ENCODE results near the gene PIGK. TPM values are rescaled to one million over a fixed set of nuclear protein-coding genes. Genes with fewer than 3 reads are reported as not detected.

The PIGK gene
- total RNA-seq, 4 donors from 2014 or later, result 9.0 to 12.6 (median 11.2) TPM

DNA sequence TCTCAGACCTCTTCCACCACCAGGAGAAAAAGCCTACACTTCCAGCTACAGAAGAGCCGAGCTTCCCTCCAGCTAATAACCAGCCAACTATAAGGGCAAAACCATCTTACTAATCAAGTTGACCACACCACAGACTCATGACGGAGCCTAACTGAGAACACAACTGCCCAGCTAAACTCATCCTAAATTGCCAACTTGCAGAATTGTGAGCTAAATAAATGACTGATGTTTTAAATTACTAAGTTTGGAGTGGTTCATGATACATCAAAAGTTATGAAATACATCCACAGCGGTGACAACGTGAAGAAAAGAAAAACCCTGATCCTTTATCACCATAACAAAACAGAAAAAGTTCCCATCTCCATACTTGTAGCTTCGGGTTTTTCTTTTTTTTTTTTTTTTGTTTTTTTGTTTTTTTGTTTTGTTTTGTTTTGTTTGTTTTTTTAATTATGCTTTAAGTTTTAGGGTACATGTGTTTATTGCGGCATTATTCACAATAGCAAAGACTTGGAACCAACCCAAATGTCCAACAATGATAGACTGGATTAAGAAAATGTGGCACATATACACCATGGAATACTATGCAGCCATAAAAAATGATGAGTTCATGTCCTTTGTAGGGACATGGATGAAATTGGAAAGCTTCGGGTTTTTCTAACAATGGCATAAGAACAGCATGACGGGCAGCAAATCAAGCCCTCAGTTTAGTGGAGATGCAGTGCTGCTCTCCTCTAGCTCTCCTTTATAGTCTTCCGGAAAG lies 122.6 kb downstream of the PIGK start:
- no peaks in the 10 kb centered on the region for H3K36me3 ChIP-seq
- no peaks in the 10 kb centered on the region for H3K9me3 ChIP-seq
- H3K27me3 ChIP-seq, result no peaks in the 10 kb centered on the region
- no peak overlapping the region for H3K4me3 ChIP-seq
- H3K4me1 ChIP-seq, result no peaks in the 10 kb centered on the region
- no peak overlapping the region for H3K27ac ChIP-seq
- ATAC-seq, result no peak
- DNase-seq, result no peak
- in situ Hi-C loops (cut with MboI; ENCODE audit: low sequenced_read_pairs in 4 of 4) (no loop called here), intact Hi-C loops (cut with DNase I; ENCODE audit: low total_unique reads) (no loop called here)
- TF ChIP-seq, protein P1, sequence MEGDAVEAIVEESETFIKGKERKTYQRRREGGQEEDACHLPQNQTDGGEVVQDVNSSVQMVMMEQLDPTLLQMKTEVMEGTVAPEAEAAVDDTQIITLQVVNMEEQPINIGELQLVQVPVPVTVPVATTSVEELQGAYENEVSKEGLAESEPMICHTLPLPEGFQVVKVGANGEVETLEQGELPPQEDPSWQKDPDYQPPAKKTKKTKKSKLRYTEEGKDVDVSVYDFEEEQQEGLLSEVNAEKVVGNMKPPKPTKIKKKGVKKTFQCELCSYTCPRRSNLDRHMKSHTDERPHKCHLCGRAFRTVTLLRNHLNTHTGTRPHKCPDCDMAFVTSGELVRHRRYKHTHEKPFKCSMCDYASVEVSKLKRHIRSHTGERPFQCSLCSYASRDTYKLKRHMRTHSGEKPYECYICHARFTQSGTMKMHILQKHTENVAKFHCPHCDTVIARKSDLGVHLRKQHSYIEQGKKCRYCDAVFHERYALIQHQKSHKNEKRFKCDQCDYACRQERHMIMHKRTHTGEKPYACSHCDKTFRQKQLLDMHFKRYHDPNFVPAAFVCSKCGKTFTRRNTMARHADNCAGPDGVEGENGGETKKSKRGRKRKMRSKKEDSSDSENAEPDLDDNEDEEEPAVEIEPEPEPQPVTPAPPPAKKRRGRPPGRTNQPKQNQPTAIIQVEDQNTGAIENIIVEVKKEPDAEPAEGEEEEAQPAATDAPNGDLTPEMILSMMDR (IDR thresholded peaks at IDR 0.05 in 4 of 5, conservative IDR thresholded peaks at IDR 0.05 in 1 of 5), result no peak
- TF ChIP-seq POLR2A (IDR thresholded peaks at IDR 0.05), result no peak

DNA sequence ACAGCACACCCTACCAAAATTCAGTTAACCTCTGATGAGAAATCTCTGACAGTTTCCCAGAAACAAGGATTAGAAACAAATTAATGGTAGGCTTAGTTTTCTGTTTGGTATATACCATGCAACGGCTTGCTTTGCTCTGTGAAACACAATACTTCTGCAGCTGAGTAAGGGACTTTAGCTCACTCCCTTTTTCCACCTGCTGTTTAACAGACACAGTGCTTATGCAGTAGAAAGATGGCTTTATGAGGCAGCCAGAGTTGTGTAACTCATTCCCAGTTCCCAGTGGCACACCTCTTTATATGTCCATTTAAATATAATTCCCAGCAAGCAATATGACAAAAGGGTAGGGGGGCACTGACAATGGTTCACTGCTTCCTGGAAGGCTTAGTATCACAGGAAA lies 124.0 kb downstream of the PIGK start:
- DNase-seq, result no peak
- no peaks in the 10 kb centered on the region for H3K27me3 ChIP-seq
- H3K36me3 ChIP-seq, result no peaks in the 10 kb centered on the region
- TF ChIP-seq, protein P1 (IDR thresholded peaks at IDR 0.05 in 4 of 5, conservative IDR thresholded peaks at IDR 0.05 in 1 of 5), result no peak
- TF ChIP-seq POLR2A (IDR thresholded peaks at IDR 0.05), result no peak
- H3K9me3 ChIP-seq, result no peaks in the 10 kb centered on the region
- in situ Hi-C loops (cut with MboI; ENCODE audit: low sequenced_read_pairs in 4 of 4) (no loop called here), intact Hi-C loops (cut with DNase I; ENCODE audit: low total_unique reads) (no loop called here)
- no peaks in the 10 kb centered on the region for H3K4me1 ChIP-seq
- no peak overlapping the region for H3K27ac ChIP-seq
- H3K4me3 ChIP-seq, result no peak overlapping the region
- ATAC-seq, result no peak

DNA sequence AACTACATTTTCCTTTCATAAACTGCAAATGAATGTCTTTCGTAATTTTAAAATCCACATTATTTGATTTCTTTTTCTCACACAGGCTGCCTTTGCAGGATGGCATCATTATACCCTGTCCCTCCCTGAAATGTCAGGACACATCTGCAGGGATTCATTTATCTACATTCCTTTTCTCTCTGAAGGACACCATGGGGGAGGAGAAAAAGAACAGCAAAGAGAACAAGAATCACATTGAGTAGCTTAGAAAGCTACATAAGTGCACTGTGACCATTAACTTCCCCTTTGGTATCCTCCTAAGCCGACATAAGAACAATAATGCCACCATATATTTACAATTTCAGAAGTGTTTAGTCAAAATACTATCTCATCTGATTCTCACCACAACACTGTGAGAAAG lies 129.5 kb downstream of the PIGK start:
- DNase-seq (no peak), ATAC-seq (no peak)
- no peak for TF ChIP-seq POLR2A (IDR thresholded peaks at IDR 0.05)
- TF ChIP-seq, protein P1 (IDR thresholded peaks at IDR 0.05 in 4 of 5, conservative IDR thresholded peaks at IDR 0.05 in 1 of 5), result no peak
- Histone ChIP-seq H3K9me3 (no peaks in the 10 kb centered on the region), H3K4me3 (no peak overlapping the region), H3K27me3 (no peaks in the 10 kb centered on the region), H3K27ac (no peak overlapping the region), H3K36me3 (no peaks in the 10 kb centered on the region), H3K4me1 (no peaks in the 10 kb centered on the region)
- in situ Hi-C loops (cut with MboI; ENCODE audit: low sequenced_read_pairs in 4 of 4) (no loop called here), intact Hi-C loops (cut with DNase I; ENCODE audit: low total_unique reads) (no loop called here)

DNA sequence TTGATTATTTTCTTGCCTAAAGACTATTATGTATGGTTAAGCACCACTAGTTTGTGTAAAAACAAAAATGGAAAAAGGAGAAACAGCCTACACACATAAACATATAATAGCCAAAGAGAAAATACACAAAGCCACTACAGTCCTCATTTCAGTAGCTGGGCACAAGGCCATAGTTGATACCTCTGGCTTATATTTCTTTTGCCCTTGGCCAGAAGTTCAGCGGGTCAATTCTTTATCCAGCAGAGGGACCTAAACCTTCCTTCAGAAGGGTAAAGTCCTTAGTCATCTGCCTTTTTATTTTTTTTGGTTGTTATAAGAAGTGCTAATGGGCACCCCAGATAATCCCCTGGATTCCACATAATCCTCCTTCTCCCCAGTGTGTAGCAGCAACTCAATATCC lies 134.1 kb downstream of the PIGK start:
- no peak overlapping the region for H3K27ac ChIP-seq
- H3K9me3 ChIP-seq, result no peaks in the 10 kb centered on the region
- no peaks in the 10 kb centered on the region for H3K27me3 ChIP-seq
- H3K4me3 ChIP-seq, result no peak overlapping the region
- ATAC-seq (no peak), DNase-seq (no peak)
- H3K4me1 ChIP-seq, result no peaks in the 10 kb centered on the region
- H3K36me3 ChIP-seq, result no peaks in the 10 kb centered on the region
- TF ChIP-seq, protein P1 (IDR thresholded peaks at IDR 0.05 in 4 of 5, conservative IDR thresholded peaks at IDR 0.05 in 1 of 5), result no peak
- no peak for TF ChIP-seq POLR2A (IDR thresholded peaks at IDR 0.05)
- in situ Hi-C loops (cut with MboI; ENCODE audit: low sequenced_read_pairs in 4 of 4), result no loop called here
- intact Hi-C loops (cut with DNase I; ENCODE audit: low total_unique reads), result no loop called here

DNA sequence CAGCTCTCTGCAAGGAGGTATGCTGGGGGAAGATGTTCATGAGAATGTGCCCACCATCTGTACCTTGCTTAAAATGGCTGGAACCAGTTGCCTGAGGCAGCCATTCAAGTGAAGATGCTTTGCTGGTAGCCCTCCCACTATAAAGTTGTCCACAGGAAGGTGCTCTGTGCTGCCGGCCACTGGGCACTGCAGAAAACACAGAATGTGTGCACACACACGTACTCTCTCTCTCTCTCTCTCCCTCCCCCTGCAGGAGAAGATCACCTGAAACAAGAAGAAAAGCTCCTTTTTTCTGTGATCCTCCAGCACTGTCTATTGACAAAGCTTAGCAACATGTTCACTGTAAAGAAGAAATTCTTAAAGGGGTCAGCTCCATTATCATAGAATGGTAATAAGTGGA lies 134.8 kb downstream of the PIGK start:
- in situ Hi-C loops (cut with MboI; ENCODE audit: low sequenced_read_pairs in 4 of 4), result no loop called here
- H3K36me3 ChIP-seq, result no peaks in the 10 kb centered on the region
- intact Hi-C loops (cut with DNase I; ENCODE audit: low total_unique reads), result no loop called here
- no peak for TF ChIP-seq POLR2A (IDR thresholded peaks at IDR 0.05)
- H3K27ac ChIP-seq, result no peak overlapping the region
- no peaks in the 10 kb centered on the region for H3K4me1 ChIP-seq
- no peak for DNase-seq
- H3K4me3 ChIP-seq, result no peak overlapping the region
- ATAC-seq, result no peak
- no peaks in the 10 kb centered on the region for H3K27me3 ChIP-seq
- no peaks in the 10 kb centered on the region for H3K9me3 ChIP-seq
